Activated CD8-positive, alpha-beta T cell treated with anti-CD3 and anti-CD28 coated beads for 36 hours (primary cell): ENCODE data around the gene ADRA1B. TPM values are rescaled to one million over a fixed set of nuclear protein-coding genes. Genes with fewer than 3 reads are reported as not detected.

Experiments
- ATAC-seq: fragments of 200-7000 bp; cut with Tn5 transposase; one replicate; pipeline ENCODE4 v1.10.0; 2021; ENCODE audit warnings: mild to moderate bottlenecking, moderate library complexity
- CTCF ChIA-PET: fragments of 350-600 bp; sonication (Branson Sonifier 250); formaldehyde crosslinking; loops from one replicate; lab custom pipeline; 2021; ENCODE audit warnings: antibody characterized with exemption; lab: Charles Lee
- POLR2A ChIA-PET: fragments of 350-600 bp; sonication (Branson Sonifier 250); formaldehyde crosslinking; loops from one replicate; lab custom pipeline; 2021; ENCODE audit warnings: antibody characterized with exemption; lab: Charles Lee
- DNase-seq: peaks from one replicate; pipeline ENCODE4 v3.0.0-alpha.2; 2020
- H3K27ac Mint-ChIP-seq: one replicate; pipeline ENCODE4 v1.8.0; 2021; ENCODE audit warnings: mild to moderate bottlenecking, mixed read lengths
- H3K27me3 Mint-ChIP-seq: one replicate; pipeline ENCODE4 v1.8.0; 2021; ENCODE audit warnings: mixed read lengths
- H3K36me3 Mint-ChIP-seq: one replicate; pipeline ENCODE4 v1.8.0; 2021; ENCODE audit warnings: low read depth, mixed read lengths
- H3K4me1 Mint-ChIP-seq: one replicate; pipeline ENCODE4 v1.8.0; 2021; ENCODE audit warnings: low read depth, mixed read lengths
- H3K4me3 Mint-ChIP-seq: one replicate; pipeline ENCODE4 v1.8.0; 2021; ENCODE audit warnings: mild to moderate bottlenecking, moderate library complexity, mixed read lengths
- H3K9me3 Mint-ChIP-seq: one replicate; pipeline ENCODE4 v1.8.0; 2021; ENCODE audit warnings: mixed read lengths
- CTCF ChIP-seq: fragments of 200-600 bp; IDR thresholded peaks from one replicate; pipeline ENCODE4 v1.8.0; 2022; ENCODE audit warnings: antibody characterized with exemption, mild to moderate bottlenecking
- intact Hi-C: fragments of 100-400 bp; cut with micrococcal nuclease; formaldehyde crosslinking; loops from one replicate; pipeline ENCODE4 v1.10.0; 2022
- total RNA-seq, 2 experiments: library from RNA; stranded (reverse); gene quantifications; one replicate each; pipeline ENCODE4 v1.2.3, GENCODE V29; 2021

Gene ADRA1B
- total RNA-seq, 2 experiments from 2014 or later: not detected

GRCh38 chr5:159891371-159891770 is 24.9 kb upstream of the ADRA1B start:
- TF ChIP-seq CTCF: no peak
- ChIA-PET CTCF (interaction anchor here (1.5 kb wide), 1 partner anchor 96 kb away, joined by 3 read pairs; no protein-coding TSS in a partner anchor), POLR2A (no interaction called here)
- no peak overlapping the region for H3K4me3 Mint-ChIP-seq
- H3K4me1 Mint-ChIP-seq: no peaks in the 10 kb centered on the region
- H3K27me3 Mint-ChIP-seq: peaks cover 15% of the 10 kb centered on the region
- no peaks in the 10 kb centered on the region for H3K36me3 Mint-ChIP-seq
- intact Hi-C loops: no loop called here
- ATAC-seq (no peak), DNase-seq (no peak)
- H3K9me3 Mint-ChIP-seq: no peaks in the 10 kb centered on the region
- H3K27ac Mint-ChIP-seq: no peak overlapping the region

- Mint-ChIP-seq H3K27ac (no peak overlapping the region), H3K4me1 (no peaks in the 10 kb centered on the region), H3K4me3 (no peak overlapping the region), H3K27me3 (peaks cover 23% of the 10 kb centered on the region), H3K9me3 (no peaks in the 10 kb centered on the region), H3K36me3 (no peaks in the 10 kb centered on the region)
- ChIA-PET POLR2A (no interaction called here), CTCF (no interaction called here)
- ATAC-seq (no peak), DNase-seq (no peak)
- TF ChIP-seq CTCF: no peak
- intact Hi-C loops: no loop called here
These were observed 23.1 kb upstream of the ADRA1B start for GRCh38 chr5:159893040-159893695.

GRCh38 chr5:159894149-159894720 is 22.0 kb upstream of the ADRA1B start:
- TF ChIP-seq CTCF: no peak
- ATAC-seq (no peak), DNase-seq (no peak)
- Mint-ChIP-seq H3K9me3 (no peaks in the 10 kb centered on the region), H3K36me3 (no peaks in the 10 kb centered on the region), H3K27ac (no peak overlapping the region), H3K27me3 (peaks cover 25% of the 10 kb centered on the region), H3K4me1 (no peaks in the 10 kb centered on the region), H3K4me3 (no peak overlapping the region)
- CTCF ChIA-PET: no interaction called here
- POLR2A ChIA-PET: interaction anchor here (0.6 kb wide), 1 partner anchor 748 kb away, joined by 3 read pairs; no protein-coding TSS in a partner anchor
- intact Hi-C loops: no loop called here

GRCh38 chr5:159897786-159898393 is 18.4 kb upstream of the ADRA1B start:
- no peak for DNase-seq
- TF ChIP-seq CTCF: no peak
- Mint-ChIP-seq H3K27me3 (peaks cover 35% of the 10 kb centered on the region), H3K4me3 (no peak overlapping the region), H3K4me1 (peaks cover 2% of the 10 kb centered on the region), H3K9me3 (no peaks in the 10 kb centered on the region), H3K36me3 (no peaks in the 10 kb centered on the region), H3K27ac (no peak overlapping the region)
- ChIA-PET CTCF (no interaction called here), POLR2A (no interaction called here)
- intact Hi-C loops: no loop called here
- ATAC-seq: no peak
